Retinal pigment epithelial cell (primary cell): ENCODE measurements around the gene KY.
A peak's percentile ranks its signal among the peaks of the same experiment; 100 is the strongest.
"Not testable (repeated sequence)": the region's sequence is repeated elsewhere in the genome, so short reads cannot be mapped to it uniquely, and the experiment has no call there.

Experiments used
- DNase-seq: peaks from one replicate; pipeline ENCODE4 v3.0.0-alpha.2; 2010; ENCODE audit warnings: low read depth
- H3K4me3 ChIP-seq: 2 replicates; pipeline ENCODE4 v1.5.1; 2011; ENCODE audit warnings: mild to moderate bottlenecking, low read length, control low read depth, moderate library complexity
- CTCF ChIP-seq: conservative IDR thresholded peaks from 2 replicates; pipeline ENCODE4 v1.5.1; 2011; ENCODE audit warnings: low read depth, low read length, control low read depth, inconsistent platforms

The KY gene

GRCh38 chr3:134600685-134601463, 49.9 kb downstream of the KY start:
- TF ChIP-seq CTCF, result peak; percentile 97
- peak; percentile 15 for DNase-seq
- H3K4me3 ChIP-seq, result peak overlapping the region; percentile 37

- TF ChIP-seq CTCF, result no peak
These were observed 50.6 kb downstream of the KY start for GRCh38 chr3:134600206-134600605.

GRCh38 chr3:134598763-134599545, 51.9 kb downstream of the KY start:
- DNase-seq, result no peak
- no peak overlapping the region for H3K4me3 ChIP-seq
- TF ChIP-seq CTCF, result no peak

More at GRCh38 chr3:134600206-134600605, 50.6 kb downstream of the KY start:
- no peak for DNase-seq
- H3K4me3 ChIP-seq, result no peak overlapping the region

GRCh38 chr3:134597390-134597970, 53.3 kb downstream of the KY start:
- no peak overlapping the region for H3K4me3 ChIP-seq
- no peak for TF ChIP-seq CTCF
- no peak for DNase-seq

- DNase-seq, H3K4me3 ChIP-seq: not testable (repeated sequence)
These were observed 55.8 kb downstream of the KY start for GRCh38 chr3:134594986-134595385.

- no peak overlapping the region for H3K4me3 ChIP-seq
- TF ChIP-seq CTCF, result no peak
- DNase-seq, result no peak
These were observed 56.5 kb downstream of the KY start for GRCh38 chr3:134594331-134594741.

- TF ChIP-seq CTCF, result no peak
- DNase-seq, result no peak
- no peak overlapping the region for H3K4me3 ChIP-seq
These were observed 58.0 kb downstream of the KY start for GRCh38 chr3:134592806-134593205.
